HG03139 (cell line): ENCODE measurements around the gene ZHX3.
A peak's percentile ranks its signal among the peaks of the same experiment; 100 is the strongest.

Experiments
- ATAC-seq: cut with Tn5 transposase; IDR thresholded peaks from one replicate; pipeline ENCODE4 v1.9.1; 2021; ENCODE audit not compliant: unreplicated experiment

The ZHX3 gene

DNA sequence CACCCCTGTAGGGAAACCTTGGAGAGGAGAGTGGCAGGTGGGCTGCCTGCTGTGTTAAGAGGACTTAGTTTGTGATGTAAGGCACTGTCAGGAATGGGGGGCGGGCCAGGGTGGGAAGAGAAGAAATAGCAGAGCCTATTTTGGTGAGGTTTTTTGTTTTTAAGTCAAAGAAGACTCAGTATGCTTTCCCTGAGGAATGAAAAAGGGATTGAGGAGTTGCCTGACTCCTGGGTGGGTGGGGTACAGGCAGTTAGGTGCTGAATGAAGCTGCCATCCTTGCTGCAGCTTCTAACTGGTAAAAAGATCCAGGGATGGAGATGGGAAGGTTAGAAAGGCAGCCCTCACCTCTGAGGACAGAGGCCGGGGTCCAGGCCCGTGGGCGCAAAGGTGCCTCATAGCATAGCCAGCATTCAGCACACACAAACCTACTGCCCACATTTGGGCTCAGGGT, 142.3 kb downstream of the ZHX3 start:
- no peak for ATAC-seq

DNA sequence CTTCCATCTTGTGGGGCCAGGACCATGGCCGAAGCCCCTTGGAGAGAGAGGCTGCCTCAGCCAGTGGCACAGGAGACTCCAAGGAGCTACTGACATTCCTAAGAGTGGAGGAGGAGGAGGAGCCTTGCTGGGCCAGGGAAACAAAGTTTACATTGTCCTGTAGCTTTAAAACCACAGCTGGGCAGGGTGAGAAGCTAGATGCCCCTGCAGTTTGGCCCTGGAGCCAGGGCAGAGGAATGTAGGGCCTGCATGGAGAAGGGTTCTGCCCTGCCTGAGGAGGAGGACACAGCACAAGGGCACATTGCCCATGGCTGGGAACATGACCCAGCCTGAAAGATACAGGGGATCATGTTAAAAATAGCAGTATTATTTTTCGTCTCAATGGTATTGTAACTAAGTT, 142.7 kb downstream of the ZHX3 start:
- no peak for ATAC-seq

DNA sequence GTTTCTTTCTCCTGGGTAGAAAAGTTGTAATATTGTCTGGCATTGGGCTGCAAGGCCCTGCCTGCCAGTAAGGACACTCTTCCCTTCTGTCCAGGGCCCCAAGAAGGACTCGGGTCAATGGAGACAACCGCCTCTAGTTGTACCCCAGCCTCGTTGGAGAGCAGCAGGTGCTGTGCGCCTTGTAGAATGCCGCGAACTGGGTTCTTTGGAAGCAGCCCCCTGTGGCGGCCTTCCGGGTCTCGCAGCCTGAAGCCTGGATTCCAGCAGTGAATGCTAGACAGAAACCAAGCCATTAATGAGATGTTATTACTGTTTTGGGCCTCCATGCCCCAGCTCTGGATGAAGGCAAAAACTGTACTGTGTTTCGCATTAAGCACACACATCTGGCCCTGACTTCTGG, 143.2 kb downstream of the ZHX3 start:
- ATAC-seq: no peak

DNA sequence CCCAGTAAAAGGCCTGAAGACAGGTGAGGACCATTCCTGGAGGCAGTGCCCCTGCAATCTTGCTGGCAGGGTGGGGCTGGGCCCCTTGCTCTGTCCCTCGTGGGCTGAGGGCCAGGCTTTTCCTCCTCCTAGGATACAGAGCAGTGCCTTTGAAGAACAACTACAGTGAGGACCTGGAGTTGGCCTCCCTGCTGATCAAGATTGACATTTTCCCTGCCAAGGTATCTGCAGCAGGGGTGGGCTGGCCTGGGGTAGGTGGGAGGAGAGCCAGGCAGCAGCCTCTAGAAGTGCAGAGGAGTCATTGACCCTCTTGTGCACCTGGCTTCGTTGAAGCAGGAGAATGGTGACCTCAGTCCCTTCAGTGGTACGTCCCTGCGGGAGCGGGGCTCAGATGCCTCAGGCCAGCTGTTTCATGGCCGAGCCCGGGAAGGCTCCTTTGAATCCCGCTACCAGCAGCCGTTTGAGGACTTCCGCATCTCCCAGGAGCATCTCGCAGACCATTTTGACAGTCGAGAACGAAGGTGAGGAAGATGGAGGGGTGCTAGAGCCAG, 143.7 kb downstream of the ZHX3 start:
- ATAC-seq: no peak

DNA sequence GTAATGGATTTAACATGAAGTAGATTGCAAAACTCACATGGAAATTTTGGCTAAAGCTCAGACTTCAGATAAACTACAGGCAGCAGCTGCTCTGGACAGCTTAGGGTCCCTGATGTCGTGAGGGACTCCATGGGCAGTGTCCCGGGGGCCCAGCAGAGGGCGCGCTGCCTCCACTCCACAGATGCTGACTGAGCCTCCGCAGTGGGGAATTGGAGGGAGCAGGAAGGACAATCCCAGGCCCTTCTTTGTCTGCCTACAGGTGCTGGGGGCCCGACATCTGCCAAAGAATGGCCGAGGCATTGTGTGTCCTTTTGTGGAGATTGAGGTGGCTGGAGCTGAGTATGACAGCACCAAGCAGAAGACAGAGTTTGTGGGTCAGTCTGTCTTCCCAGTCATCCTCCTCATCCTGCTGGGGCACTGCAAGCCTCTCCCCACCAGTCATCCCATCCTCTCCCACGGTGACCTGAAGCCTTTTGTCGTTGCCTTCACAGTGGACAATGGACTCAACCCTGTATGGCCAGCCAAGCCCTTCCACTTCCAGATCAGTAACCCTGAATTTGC, 144.3 kb downstream of the ZHX3 start:
- no peak for ATAC-seq

DNA sequence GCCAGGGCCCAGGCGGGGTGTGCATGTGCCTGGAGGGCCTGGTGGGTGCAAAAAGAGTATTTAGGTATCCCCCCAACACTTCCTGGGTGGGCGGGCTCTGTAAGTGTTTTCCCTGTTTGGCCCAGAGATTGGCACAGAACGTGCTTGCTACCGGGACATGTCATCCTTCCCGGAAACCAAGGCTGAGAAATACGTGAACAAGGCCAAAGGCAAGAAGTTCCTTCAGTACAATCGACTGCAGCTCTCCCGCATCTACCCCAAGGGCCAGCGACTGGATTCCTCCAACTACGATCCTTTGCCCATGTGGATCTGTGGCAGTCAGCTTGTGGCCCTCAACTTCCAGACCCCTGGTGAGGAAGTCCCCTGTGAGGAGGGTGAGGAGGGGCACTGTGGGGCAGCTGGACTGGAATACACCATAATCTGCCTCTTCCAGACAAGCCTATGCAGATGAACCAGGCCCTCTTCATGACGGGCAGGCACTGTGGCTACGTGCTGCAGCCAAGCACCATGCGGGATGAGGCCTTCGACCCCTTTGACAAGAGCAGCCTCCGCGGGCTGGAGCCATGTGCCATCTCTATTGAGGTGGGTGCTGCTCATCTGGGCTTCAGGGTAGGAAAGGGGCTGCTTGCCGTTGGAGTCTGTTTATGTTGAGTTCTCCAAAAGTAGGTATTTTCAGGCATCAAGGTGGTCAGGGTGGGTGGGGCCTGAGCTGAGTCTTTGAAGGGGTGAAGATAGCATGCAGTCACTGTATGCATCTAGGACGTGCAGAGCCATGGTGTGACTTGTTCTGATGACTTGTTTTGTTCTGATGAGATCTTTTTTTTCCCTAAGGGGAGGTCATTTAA, 145.0 kb downstream of the ZHX3 start:
- no peak for ATAC-seq

DNA sequence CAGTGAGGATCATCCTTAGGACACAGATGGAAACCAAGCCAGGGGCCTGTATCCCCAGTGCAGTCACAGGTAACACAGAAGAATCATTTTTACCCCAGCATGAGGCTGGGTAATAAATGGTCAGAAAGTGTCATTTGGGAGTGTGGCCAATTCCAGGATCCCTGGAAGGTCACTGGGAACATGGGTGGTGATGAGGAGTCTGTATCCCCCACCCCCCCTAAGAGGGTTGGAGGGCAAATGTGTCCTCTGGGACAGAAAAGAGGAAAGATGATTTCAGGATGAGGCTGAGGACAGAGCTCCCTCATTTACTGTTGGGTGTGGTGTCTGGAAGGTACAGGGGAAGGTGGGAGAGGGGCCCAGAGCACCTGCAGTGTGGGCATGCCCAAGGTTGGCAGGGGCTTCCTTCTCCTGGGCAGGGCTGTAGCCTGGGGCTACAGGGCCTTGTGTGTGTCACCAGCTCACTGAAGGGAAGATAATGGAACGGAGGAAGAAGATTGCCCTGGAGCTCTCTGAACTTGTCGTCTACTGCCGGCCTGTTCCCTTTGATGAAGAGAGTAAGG, 145.7 kb downstream of the ZHX3 start:
- no peak for ATAC-seq

DNA sequence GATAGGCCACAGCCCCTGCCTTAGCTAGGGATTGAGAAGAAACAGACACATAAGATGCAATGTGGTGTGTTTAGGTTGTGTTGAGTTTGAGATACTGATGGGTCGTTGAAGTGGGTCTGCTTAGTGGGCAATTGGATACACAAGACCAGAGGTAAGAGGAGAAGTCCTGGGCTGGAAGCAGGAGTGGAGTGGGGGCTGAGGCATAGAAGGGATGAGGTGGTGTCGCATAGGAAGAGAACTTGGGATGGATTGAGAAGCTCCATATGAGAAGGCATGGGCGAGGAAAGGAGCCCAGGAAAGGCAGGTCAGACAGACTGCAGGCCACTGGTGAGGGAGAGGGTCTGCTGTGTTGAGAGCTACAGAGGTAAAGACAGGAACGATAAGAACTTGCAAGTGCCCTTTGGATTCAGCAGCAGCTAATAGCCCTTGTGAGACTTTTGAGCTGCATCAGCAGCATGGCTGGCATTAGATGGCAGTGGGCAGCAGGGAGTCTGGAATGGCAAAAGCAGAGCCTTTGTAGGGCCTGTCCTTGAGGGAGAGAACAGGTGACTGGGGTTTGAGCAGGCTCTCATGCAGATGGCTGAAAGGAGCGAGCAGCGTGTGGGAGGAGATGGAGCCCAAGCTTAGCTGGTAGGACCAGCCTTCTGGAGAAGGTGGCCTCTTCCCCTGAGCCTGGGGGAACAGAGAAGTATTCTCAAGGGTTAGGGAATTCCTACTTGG, 147.0 kb downstream of the ZHX3 start:
- ATAC-seq: no peak

DNA sequence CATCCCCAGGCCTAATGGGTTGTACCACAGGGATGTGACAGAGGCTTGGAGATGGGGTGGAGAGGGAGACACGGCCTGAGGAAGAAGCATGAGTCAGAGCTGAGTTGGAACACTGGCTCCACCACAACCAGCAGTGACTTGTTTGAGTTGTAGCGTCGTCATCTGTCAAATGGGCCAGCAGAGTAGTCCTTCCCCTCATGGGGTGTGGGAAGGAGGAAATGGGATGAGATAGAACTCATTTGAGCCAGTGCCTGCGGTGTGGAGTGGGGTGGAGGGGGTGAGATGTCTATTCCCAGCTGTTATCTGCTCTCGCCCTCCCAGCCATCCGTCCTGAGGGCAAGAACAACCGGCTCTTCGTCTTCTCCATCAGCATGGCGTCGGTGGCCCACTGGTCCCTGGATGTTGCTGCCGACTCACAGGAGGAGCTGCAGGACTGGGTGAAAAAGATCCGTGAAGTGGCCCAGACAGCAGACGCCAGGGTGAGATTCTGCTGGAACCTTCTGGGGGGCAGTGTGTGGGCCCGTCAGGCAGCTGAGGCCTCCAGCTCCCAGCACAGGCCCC, 147.7 kb downstream of the ZHX3 start:
- ATAC-seq: no peak

DNA sequence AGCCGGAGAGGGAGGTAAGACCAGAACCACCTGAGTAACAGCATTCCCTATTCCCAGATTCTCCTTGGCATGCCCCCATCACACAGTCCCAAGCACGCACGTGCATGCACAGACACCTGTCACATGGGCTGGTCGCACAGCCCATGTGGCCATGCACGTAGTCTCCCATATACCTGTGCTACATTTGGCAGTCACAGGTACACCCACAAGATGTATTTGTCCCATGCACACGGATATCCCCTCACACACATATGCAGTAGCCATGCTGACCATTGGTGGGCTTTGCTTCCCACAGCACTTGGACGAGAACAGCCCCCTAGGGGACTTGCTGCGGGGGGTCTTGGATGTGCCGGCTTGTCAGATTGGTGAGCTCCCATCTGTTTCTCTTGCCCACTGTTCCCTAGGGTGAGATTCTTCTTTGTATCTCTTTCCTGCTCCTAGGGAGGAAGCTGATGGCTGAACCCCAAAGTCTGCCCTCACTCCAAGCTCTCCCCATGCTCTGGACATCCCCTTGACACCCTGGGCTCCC, 148.3 kb downstream of the ZHX3 start:
- ATAC-seq: no peak

DNA sequence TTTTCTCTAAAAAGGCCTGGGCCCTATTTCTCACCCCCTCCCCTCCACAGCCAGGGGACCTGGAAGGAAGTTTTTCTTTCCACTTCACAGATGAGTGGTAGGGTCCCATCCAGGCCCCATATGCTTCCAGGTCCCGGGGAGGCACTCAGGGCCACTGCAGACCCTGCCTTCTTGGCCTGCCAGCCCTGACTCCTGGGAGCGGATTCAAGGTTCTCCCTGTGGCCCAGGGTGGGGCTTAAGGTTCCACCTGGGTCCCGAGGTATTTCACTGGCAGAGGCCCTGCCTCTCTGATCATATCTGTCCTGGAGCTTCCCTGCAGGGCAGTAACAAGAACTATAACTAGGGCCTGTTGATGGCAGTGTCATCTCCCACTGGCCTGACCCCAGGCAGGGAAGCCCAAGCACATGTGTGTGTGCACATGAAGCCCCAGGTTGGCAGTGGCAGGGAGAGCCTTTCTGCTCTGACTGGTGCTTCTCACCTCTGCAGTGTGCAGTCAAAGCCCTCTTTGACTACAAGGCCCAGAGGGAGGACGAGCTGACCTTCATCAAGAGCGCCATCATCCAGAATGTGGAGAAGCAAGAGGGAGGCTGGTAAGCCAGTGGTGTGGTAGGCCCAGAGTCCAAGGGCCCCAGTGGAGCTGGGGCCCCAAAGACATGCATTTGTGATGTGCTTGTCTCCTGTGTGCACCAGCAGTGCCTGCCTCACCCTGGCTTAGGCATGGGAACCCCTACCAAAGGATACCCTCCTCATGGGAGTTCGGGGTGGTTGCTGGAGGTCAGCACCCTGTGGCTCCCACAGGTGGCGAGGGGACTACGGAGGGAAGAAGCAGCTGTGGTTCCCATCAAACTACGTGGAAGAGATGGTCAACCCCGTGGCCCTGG, 149.0 kb downstream of the ZHX3 start:
- no peak for ATAC-seq

DNA sequence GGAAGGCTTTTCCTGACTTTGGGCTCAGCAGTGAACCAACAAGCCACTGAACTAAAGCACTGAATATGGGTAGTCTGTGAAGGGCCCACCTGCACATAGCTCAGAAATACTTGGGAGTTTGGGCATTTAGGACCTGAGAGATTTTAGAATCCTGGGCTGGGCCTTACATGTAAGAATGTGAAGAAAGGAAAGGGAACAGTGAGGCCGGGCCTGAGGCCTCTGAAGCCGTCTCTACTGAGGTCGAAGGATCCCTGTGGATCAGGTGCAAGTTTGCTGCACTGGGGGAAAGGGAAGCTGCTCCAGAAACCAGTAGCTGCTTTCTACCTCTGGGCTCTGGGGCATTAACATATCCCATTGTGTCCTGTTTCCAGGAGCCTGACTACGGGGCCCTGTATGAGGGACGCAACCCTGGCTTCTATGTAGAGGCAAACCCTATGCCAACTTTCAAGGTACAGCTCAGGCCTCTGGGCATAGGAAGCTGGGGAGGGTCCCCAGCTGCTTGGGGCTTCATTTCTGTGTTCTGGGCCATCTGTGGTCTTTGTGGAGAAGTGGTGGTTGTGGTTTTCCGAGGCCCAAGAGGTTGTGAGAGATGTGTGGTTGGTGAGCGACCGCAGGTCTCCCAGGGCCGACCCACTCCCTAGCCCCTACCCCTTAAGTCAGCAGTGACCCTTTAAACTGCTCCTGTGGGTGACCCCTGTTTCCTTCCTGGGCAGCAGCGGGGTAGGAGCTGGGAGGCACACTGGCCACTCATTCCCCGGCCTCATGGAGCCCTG, 149.9 kb downstream of the ZHX3 start:
- ATAC-seq: peak; percentile 69

DNA sequence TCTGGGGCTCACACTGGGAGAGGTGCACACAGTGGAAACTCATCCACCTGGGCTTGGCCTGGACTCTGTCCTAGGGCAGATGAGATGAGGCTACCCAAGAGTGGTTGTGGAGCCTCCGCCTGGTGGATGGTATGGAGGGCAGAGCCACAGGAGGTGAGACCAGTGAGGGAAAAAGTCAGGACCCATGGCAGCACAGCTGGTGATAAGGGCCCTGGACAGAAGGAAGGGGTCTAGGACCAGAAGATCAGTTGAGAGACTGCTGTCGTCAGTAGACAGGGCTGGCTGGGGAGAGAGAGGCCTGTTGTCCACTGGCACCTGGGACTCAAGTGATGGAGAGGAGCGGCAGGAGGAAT, 150.4 kb downstream of the ZHX3 start:
- no peak for ATAC-seq

DNA sequence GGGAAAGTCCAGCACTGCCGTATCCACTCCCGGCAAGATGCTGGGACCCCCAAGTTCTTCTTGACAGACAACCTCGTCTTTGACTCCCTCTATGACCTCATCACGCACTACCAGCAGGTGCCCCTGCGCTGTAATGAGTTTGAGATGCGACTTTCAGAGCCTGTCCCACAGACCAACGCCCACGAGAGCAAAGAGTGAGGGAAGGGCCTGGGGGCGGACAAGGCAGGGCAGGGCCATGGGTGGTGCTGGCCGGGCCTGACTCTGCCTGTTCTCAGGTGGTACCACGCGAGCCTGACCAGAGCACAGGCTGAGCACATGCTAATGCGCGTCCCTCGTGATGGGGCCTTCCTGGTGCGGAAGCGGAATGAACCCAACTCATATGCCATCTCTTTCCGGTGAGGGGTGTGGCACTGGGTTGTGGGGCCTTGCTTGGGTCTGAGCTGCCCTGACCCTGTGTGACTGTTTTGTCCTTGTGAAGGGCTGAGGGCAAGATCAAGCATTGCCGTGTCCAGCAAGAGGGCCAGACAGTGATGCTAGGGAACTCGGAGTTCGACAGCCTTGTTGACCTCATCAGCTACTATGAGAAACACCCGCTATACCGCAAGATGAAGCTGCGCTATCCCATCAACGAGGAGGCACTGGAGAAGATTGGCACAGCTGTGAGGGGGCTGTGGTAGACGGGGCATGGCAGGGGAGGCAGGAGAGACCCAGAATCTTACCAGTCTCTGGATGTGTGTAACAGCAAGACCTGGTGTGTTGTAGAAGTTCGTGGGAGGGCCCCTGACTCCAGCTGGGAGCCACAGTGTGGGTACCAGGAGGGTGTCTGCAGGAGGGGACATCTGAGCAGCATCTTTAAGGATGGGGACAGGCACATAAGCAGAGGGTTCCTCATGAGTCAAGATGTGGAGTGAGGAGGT, 151.1 kb downstream of the ZHX3 start:
- ATAC-seq: no peak

DNA sequence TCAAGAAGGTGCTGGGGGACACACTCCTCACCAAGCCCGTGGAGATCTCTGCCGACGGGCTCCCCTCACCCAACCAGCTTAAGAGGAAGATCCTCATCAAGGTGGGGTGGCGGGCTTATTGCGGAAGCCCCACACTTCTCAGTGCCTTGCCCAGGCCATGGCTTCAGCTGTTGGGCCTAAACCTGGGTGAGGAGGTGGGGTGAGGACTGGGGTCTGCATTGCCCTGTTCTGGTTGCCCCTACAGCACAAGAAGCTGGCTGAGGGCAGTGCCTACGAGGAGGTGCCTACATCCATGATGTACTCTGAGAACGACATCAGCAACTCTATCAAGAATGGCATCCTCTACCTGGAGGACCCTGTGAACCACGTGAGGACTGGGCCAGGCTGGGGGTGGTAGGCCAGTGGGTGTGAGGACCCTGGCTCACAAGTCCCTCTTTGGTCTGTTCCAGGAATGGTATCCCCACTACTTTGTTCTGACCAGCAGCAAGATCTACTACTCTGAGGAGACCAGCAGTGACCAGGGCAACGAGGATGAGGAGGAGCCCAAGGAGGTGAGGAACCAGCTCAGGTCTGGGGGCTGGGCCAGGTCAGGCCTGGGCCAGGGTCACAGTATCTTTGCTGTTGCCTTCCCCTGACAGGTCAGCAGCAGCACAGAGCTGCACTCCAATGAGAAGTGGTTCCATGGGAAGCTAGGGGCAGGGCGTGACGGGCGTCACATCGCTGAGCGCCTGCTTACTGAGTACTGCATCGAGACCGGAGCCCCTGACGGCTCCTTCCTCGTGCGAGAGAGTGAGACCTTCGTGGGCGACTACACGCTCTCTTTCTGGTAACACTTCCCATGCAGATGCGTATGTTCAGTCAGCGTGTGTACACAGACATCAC, 152.3 kb downstream of the ZHX3 start:
- no peak for ATAC-seq

DNA sequence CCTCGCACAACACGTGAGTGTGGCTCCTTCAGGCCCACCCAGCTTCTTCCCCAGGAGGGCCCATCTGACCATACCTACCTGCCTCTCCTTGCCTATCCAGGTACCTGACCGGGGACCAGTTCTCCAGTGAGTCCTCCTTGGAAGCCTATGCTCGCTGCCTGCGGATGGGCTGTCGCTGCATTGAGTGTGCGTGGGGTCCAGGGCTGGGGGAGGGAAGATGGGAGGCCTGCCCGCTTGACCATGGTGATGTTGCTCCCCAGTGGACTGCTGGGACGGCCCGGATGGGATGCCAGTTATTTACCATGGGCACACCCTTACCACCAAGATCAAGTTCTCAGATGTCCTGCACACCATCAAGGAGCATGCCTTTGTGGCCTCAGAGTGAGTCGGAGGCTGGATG, 153.7 kb downstream of the ZHX3 start:
- no peak for ATAC-seq

DNA sequence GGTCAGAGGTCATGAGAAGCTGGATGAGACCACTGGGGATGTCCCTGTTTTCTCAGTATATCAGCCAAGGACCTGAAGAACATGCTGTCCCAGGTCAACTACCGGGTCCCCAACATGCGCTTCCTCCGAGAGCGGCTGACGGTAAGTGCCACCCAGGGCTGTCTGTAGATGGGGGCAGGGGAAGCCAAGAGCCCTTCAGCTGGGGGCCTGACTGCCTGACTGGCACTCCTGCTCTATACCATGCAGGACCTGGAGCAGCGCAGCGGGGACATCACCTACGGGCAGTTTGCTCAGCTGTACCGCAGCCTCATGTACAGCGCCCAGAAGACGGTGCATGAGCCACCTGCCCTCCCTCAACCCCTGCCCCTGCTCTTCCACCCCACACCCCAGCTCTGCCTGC, 155.1 kb downstream of the ZHX3 start:
- no peak for ATAC-seq
